ENCODE measurements around the gene POC1A.

The POC1A gene

GRCh38 chr3:52120556-52121463 is 33.4 kb downstream of the POC1A start:
- DNase-seq (ENCODE audit: extremely low spot score) = no peak
- ChIA-PET POLR2A (no interaction called here), CTCF (interaction anchor here (1.1 kb wide), 1 partner anchor 120 kb away, joined by 4 read pairs; no protein-coding TSS in a partner anchor)
- no peak for TF ChIP-seq BHLHE40 (IDR thresholded peaks at IDR 0.05; ENCODE audit: borderline replicate concordance)
- TF ChIP-seq FOXK2 (IDR thresholded peaks at IDR 0.05) = no peak
- TF ChIP-seq NFRKB (IDR thresholded peaks at IDR 0.05) = no peak
- TF ChIP-seq ARNT (IDR thresholded peaks at IDR 0.05) = no peak
- no peak for TF ChIP-seq PKNOX1 (IDR thresholded peaks at IDR 0.05)
- TF ChIP-seq FOXM1 (IDR thresholded peaks at IDR 0.05; ENCODE audit: borderline replicate concordance) = no peak
- no peak for TF ChIP-seq L3MBTL2 (conservative IDR thresholded peaks at IDR 0.05)
- TF ChIP-seq FOXA1 (IDR thresholded peaks at IDR 0.05) = no peak
- no peak for TF ChIP-seq CTBP1 (IDR thresholded peaks at IDR 0.05; ENCODE audit: borderline replicate concordance)
- no peak for TF ChIP-seq SUZ12 (IDR thresholded peaks at IDR 0.05)
- no peak for TF ChIP-seq TARDBP (IDR thresholded peaks at IDR 0.05)
- TF ChIP-seq LEF1 (IDR thresholded peaks at IDR 0.05; ENCODE audit: borderline replicate concordance) = no peak
- no peak for TF ChIP-seq ZNF384 (IDR thresholded peaks at IDR 0.05)
- TF ChIP-seq SP1 (IDR thresholded peaks at IDR 0.05) = no peak
- no peak for TF ChIP-seq ELF4 (IDR thresholded peaks at IDR 0.05)
- no peak for TF ChIP-seq HDGF (IDR thresholded peaks at IDR 0.05; ENCODE audit: borderline replicate concordance)

- ChIA-PET POLR2A (no interaction called here), CTCF (interaction anchor here (0.6 kb wide), 1 partner anchor 25 kb away, joined by 3 read pairs; no protein-coding TSS in a partner anchor)
- TF ChIP-seq HDGF (IDR thresholded peaks at IDR 0.05; ENCODE audit: borderline replicate concordance) (no peak), SUZ12 (IDR thresholded peaks at IDR 0.05) (no peak), SP1 (IDR thresholded peaks at IDR 0.05) (no peak), NFRKB (IDR thresholded peaks at IDR 0.05) (no peak), FOXK2 (IDR thresholded peaks at IDR 0.05) (no peak), ARNT (IDR thresholded peaks at IDR 0.05) (no peak)
- no peak for DNase-seq (ENCODE audit: extremely low spot score)
Measured at GRCh38 chr3:52119826-52120225, 34.4 kb downstream of the POC1A start.

- TF ChIP-seq ZNF384 (IDR thresholded peaks at IDR 0.05) (peak; percentile 66), L3MBTL2 (conservative IDR thresholded peaks at IDR 0.05) (no peak), CTBP1 (IDR thresholded peaks at IDR 0.05; ENCODE audit: borderline replicate concordance) (no peak)
- peak; percentile 20 for DNase-seq (ENCODE audit: extremely low spot score)
- POLR2A ChIA-PET = no interaction called here
- CTCF ChIA-PET = interaction anchor here (1.5 kb wide), 1 partner anchor 117 kb away, joined by 4 read pairs; no protein-coding TSS in a partner anchor
Measured at GRCh38 chr3:52119099-52119498, 35.1 kb downstream of the POC1A start.

- ChIA-PET POLR2A (no interaction called here), CTCF (interaction anchor here (1.5 kb wide), 1 partner anchor 116 kb away, joined by 4 read pairs; no protein-coding TSS in a partner anchor)
- DNase-seq (ENCODE audit: extremely low spot score) = no peak
Measured at GRCh38 chr3:52118156-52118875, 35.9 kb downstream of the POC1A start.

GRCh38 chr3:52117537-52117936 is 36.7 kb downstream of the POC1A start:
- POLR2A ChIA-PET = interaction anchor here (1.1 kb wide), 1 partner anchor 126 kb away, joined by 3 read pairs; no protein-coding TSS in a partner anchor
- DNase-seq (ENCODE audit: extremely low spot score) = no peak
- CTCF ChIA-PET = interaction anchor here (1.5 kb wide), 1 partner anchor 116 kb away, joined by 4 read pairs; no protein-coding TSS in a partner anchor
- TF ChIP-seq PKNOX1 (IDR thresholded peaks at IDR 0.05) (no peak), FOXK2 (IDR thresholded peaks at IDR 0.05) (no peak), FOXA1 (IDR thresholded peaks at IDR 0.05) (no peak), L3MBTL2 (conservative IDR thresholded peaks at IDR 0.05) (no peak), TARDBP (IDR thresholded peaks at IDR 0.05) (no peak), CTBP1 (IDR thresholded peaks at IDR 0.05; ENCODE audit: borderline replicate concordance) (no peak), ARNT (IDR thresholded peaks at IDR 0.05) (no peak), ELF4 (IDR thresholded peaks at IDR 0.05) (no peak), FOXM1 (IDR thresholded peaks at IDR 0.05; ENCODE audit: borderline replicate concordance) (no peak), ZNF384 (IDR thresholded peaks at IDR 0.05) (no peak), BHLHE40 (IDR thresholded peaks at IDR 0.05; ENCODE audit: borderline replicate concordance) (no peak), SP1 (IDR thresholded peaks at IDR 0.05) (no peak), SUZ12 (IDR thresholded peaks at IDR 0.05) (no peak), HDGF (IDR thresholded peaks at IDR 0.05; ENCODE audit: borderline replicate concordance) (no peak), LEF1 (IDR thresholded peaks at IDR 0.05; ENCODE audit: borderline replicate concordance) (no peak)

More at GRCh38 chr3:52118156-52118875, 35.9 kb downstream of the POC1A start:
- TF ChIP-seq FOXK2 (IDR thresholded peaks at IDR 0.05) = no peak
- TF ChIP-seq SP1 (IDR thresholded peaks at IDR 0.05) = no peak
- no peak for TF ChIP-seq ELF4 (IDR thresholded peaks at IDR 0.05)
- TF ChIP-seq TARDBP (IDR thresholded peaks at IDR 0.05) = no peak
- TF ChIP-seq CTBP1 (IDR thresholded peaks at IDR 0.05; ENCODE audit: borderline replicate concordance) = no peak
- TF ChIP-seq LEF1 (IDR thresholded peaks at IDR 0.05; ENCODE audit: borderline replicate concordance) = no peak
- no peak for TF ChIP-seq PKNOX1 (IDR thresholded peaks at IDR 0.05)
- TF ChIP-seq NFRKB (IDR thresholded peaks at IDR 0.05) = no peak

All from HEK293T (cell line).